Measurements from ENCODE around the gene MILR1.
"Not testable (repeated sequence)": the region's sequence is repeated elsewhere in the genome, so short reads cannot be mapped to it uniquely, and the experiment has no call there.

MILR1 gene

DNA sequence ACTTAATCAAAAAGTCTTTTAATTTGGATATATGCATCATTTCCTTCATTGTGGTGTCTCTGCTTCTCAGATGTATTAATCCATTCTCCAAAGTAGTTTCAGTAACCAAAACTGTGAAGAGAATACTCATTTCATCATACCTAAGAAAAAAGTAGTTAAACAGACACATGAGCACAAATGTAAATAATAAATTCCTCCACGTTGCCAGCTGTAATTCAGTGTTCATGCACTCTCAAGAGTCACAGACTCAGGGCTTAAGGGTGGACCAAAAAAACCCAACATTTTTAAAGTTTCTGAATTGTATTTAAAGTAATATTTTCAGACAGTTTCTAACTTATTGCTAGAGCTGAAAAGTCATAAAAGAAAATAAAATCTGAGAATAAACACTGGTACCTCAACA is 28.9 kb downstream of the MILR1 start:
- DNase-seq = no peak

GRCh38 chr17:64480951-64481350 is 32.0 kb downstream of the MILR1 start:
- DNase-seq = no peak

DNA sequence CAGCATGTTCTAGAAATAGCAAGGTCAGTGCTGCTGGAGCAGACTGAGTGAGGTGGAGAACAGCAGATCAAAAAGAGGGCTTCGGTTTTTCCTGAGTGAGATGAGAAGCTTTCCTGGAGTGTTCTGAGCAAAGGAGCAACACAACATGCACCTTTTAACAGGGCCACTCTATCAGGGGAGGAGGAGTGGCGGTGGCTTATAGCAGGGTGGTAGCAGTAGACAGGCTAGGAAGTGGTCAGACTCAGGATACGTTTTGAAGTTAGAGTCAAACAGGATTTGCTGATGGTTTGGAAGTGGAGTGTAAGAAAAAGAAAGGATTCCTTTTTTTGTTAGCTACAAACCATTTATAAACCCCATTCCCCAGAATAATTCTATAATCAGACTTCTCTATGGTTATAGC is 35.5 kb downstream of the MILR1 start:
- DNase-seq = no peak

DNA sequence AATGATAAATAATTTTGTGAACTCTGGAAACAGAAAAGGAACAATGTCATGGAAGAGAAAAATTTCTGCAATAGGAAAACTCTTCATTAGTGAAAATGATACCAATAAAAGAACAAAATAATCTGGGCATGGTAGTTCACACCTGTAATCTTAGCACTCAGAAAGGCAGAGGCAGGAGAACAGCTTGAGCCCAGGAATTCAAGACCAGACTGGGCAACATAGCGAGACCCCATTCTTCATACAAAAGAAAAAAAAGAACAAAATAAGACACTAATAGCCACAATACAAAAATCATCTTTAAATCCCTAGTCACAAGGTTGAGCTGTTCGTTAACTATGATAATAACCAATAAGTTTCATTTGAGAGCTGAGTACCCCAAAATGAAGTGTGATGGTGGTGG is 39.4 kb downstream of the MILR1 start:
- no peak for DNase-seq

- DNase-seq = peak; percentile 42 to 47
Observed at GRCh38 chr17:64491034-64491860, 42.3 kb downstream of the MILR1 start.

DNA sequence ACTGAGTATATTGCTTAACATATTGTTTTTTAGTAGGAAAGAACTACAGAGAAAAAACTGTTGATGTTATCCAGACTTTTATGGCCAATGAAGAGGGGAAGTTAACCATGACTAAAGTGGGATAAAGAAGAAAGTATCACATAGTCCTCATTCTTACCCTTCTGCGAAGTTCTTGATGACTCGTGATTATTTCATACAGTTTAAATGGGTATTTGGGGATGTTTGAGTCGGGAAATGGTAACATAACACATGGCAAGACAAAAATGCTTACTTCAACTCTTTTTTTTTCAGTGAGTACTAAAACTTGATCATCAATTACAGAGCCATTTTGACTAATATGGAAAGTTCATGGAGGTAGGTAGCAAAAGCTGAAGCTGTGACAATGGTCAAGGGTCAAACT is 43.1 kb downstream of the MILR1 start:
- DNase-seq = no peak

GRCh38 chr17:64492481-64493109 is 43.7 kb downstream of the MILR1 start:
- no peak for DNase-seq

DNA sequence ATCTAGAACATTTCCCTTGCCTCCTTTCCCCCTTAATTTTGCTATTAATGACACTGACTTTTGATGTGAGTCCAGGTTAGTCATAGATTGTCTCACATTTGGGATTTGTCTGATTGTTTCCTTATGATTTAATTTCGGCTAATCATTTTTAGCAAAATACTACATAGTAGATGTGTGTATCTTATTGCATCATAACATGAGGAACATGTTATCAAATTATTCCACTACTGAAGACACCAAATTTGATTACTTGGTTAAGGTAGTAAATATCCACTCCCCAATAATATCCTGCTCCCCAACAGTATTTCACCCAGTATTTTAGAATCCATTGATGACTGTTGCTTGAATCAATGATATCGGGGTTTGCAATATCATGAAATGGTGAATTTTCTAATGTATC is 45.2 kb downstream of the MILR1 start:
- no peak for DNase-seq

DNA sequence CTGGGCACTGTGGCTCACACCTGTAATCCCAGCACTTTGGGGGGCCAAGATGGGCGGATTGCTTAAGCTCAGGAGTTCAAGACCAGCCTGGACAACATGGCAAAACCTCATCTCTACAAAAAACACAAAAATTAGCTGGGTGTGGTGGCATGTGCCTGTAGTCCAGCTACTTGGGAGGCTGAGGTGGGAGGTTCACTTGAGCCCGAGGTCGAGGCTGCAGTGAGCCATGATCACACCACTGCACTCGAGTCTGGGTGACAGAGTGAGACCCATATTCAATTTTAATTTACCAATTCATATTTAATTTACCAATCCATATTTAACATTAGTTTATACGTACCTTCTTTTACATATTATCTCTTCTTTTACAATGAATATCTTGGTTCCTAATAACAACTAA is 46.4 kb downstream of the MILR1 start:
- DNase-seq = not testable (repeated sequence)

GRCh38 chr17:64496348-64496785 is 47.5 kb downstream of the MILR1 start:
- DNase-seq = no peak

DNA sequence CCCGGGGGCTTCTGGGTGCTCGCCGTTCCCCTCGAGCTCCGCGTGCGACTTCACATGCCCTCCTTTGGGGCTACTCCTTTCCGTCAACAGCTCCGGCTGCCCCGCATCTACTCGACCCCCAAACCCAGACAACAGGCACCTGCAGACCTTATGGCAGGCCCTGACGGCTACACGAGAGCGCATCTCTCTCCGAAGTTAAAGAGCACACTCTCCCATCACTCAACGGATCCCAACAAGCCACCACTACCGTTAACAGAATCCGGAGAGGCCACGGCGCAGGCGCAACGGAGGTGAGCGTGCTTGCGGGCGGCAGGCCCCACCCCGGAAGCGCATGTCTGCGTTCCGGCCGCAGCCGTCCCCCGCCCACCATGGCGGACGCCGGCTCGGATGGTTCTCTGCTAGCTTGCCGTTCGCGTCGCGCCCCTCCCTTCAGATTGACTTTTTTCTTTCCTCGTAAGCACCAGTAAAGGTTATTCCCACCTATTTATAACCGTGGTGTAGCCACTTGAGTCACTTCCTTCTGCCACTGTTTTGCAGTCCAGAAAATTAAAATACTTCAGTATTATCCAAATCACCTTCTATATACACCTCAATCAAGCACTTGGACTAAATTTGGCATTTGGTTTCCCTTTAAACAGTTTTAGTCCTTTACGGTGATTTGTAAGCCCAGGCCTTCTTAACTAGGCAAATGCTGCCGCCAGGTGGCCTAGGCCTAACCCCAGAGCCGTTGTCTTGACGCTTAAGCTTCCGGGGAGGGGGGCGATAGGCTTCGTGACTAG is 48.1 kb downstream of the MILR1 start, which contains the start of gene POLG2:
Gene POLG2, minus strand, starts transcription at position 269 of the 779 bp plus-strand sequence. Its CDS starts 86 bp downstream, at position 183.
- DNase-seq = peak; percentile 93

DNA sequence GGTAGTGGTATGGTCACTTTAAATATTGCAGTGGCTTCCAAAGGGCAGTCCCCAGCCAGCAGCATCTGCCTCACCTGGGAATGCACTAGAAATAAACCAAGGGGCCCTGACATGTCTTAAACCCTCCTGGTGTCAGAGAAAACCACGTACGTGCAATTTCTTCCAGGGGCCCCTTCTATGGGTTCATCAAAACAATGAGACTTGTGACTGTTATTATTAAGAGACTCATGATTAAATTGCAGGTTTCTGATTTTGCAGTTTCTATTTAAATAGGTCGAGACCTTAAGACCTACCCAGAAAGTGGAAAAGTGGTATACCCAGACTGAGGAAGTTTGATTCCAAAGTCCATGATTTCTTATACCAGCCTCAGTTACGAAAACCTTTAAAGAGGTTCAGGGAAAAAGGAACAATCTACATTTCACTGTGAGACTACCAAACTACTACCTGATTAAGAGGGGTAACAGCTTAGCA is 48.7 kb downstream of the MILR1 start:
- DNase-seq = peak in 1 of 2 donors; percentile 39

DNA sequence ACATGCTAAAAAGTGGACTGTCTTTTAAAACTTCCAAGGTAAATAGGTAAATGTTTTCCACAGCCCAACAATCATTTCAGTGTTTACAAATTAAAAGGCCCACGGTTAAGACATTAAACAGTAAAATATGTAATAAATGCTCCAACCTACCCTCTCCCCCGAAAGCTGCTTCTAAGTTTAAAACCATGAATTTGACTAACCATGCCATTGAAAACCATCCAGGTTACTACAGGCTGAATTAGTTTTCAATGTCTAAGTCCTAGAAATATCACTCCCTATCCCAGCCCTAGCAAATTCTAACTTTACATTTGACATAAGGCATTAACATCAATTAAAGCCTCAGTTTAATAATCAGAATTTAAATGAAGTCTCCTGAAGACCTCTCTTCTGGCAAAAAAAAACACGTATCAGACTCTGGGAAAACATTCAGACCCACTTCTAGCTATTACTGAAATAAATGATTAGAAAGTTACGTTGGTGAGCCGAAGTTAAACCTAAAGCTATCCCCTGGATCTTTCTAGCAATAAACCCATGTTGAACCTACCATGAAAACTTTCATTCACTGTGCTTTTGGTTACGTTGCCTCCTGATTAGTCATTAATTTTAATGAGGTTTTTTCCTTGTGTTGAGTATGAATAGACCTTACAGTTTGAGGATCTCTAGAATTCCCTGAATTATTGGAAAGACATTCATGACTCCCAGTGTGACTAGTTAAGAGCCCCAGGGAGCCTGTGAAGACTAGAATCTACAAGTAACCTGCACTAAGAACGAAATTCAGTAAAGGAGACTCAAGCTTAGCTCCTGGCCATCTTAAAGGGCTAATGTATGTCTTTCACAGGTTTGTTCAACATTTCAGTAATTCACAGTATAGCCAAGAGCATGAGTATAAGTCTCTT is 49.6 kb downstream of the MILR1 start:
- DNase-seq = no peak

GRCh38 chr17:64499805-64500486 is 51.0 kb downstream of the MILR1 start:
- DNase-seq = no peak

DNA sequence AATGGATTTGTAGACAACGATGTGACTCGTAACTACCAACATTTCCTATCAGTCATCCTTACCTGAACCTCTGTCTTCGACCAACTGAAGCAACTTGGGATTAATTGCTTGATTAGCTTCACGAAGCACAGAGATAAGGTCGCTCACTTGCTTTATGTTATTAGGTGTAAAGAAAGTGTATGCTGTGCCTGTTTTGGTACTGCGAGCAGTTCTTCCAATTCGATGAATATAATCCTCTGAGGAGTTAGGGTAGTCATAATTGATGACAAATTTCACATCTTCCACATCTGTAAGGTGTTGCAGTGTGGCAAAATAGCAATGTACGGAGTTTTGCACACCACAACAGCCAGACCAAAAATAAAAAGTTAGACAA is 51.6 kb downstream of the MILR1 start:
- DNase-seq = no peak

GRCh38 chr17:64500862-64501765 is 52.2 kb downstream of the MILR1 start:
- DNase-seq = no peak

GRCh38 chr17:64502021-64502420 is 53.1 kb downstream of the MILR1 start:
- no peak for DNase-seq

DNA sequence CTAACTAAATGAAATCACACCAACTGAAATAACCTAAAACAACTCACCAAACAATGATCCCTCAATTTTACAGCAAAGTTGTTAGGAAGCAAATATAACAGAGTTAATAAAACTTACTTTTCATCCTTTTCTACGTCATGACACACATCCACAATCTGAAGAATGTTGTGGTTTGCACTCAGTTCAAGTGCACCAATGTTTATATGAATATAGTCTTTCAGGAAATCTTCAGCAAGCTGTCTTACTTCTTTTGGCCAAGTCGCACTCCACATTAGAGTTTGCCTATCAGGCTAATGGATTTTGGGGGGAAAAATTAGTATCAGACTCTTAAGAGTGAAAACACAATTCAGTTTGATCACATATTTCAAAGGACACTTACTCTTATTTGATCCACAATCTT is 53.9 kb downstream of the MILR1 start:
- DNase-seq = no peak

DNA sequence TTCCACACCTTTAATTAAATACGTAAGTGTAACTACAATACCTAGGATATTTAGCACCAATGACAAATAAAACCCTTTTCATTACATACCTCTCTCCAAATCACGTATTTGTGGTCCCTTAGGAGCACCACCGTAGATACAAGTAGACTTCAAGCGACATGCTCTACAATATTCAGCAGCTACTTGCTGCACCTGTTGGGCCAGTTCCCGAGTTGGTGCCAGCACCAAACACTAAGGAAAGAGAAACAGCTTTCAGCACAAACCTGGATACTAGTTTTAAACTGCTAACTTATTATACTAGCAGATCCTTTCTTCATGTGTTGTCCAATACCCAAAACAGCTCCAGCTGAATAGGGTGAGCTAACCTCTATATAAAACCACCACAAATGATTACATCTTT is 54.4 kb downstream of the MILR1 start:
- no peak for DNase-seq

Measured in stimulated activated CD4-positive, alpha-beta T cell treated with anti-CD3 and anti-CD28 coated beads, Interleukin-2, amount 100 ng/mL, for 48 hours (primary cell).